ENCODE results near the gene MAGED1.

DNA sequence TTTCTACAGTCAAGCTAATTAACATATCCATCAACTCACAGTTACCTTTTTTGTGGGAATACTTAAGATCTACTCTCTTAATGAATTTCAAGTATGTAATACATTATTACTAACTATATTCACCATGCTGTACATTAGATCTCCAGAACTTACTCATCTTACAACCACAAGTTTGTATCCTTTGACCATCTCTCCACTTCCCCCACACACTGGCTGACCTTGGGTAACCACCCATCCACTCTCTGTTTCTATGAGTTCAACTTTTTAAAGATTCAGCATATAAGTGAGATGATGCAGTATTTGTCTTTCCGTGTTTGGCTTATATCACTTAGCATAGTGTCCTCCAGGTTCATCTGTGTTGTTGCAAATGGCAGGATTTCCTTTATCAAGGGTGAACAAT, 30.5 kb upstream of the MAGED1 start:
- TF ChIP-seq, protein P1, sequence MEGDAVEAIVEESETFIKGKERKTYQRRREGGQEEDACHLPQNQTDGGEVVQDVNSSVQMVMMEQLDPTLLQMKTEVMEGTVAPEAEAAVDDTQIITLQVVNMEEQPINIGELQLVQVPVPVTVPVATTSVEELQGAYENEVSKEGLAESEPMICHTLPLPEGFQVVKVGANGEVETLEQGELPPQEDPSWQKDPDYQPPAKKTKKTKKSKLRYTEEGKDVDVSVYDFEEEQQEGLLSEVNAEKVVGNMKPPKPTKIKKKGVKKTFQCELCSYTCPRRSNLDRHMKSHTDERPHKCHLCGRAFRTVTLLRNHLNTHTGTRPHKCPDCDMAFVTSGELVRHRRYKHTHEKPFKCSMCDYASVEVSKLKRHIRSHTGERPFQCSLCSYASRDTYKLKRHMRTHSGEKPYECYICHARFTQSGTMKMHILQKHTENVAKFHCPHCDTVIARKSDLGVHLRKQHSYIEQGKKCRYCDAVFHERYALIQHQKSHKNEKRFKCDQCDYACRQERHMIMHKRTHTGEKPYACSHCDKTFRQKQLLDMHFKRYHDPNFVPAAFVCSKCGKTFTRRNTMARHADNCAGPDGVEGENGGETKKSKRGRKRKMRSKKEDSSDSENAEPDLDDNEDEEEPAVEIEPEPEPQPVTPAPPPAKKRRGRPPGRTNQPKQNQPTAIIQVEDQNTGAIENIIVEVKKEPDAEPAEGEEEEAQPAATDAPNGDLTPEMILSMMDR (conservative IDR thresholded peaks at IDR 0.05; ENCODE audit: low read length) = no peak
- TF ChIP-seq EZH2phosphoT487 (IDR thresholded peaks at IDR 0.05; ENCODE audit: borderline replicate concordance) = no peak

Data from Loucy (cell line).